GM19025 (cell line): ENCODE results near the gene SRGAP1.
"Not testable (repeated sequence)": the region's sequence is repeated elsewhere in the genome, so short reads cannot be mapped to it uniquely, and the experiment has no call there.

Experiments
- ATAC-seq: cut with Tn5 transposase; IDR thresholded peaks from one replicate; pipeline ENCODE4 v1.9.1; 2021; ENCODE audit warnings: mild to moderate bottlenecking, low read depth, moderate library complexity; ENCODE audit not compliant: unreplicated experiment

SRGAP1 gene

DNA sequence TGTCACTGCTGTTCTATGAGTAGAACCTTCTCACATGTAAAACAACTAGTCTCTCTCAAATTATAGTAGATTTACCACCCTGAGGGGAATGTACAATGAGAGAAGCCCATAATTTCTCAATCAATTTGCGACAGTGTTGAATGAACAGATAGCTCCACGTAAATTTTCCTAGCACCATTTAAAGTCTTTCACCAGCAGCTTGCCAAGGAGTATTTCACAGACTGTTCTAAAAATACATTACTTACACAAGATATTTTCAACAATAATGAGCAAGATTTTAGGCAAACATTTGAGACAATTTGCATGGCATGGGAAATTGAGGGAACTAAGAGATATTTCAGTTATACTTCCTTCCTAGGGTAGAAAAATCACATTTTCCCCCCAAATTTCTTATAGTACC is 226.0 kb downstream of the SRGAP1 start:
- ATAC-seq, result no peak

DNA sequence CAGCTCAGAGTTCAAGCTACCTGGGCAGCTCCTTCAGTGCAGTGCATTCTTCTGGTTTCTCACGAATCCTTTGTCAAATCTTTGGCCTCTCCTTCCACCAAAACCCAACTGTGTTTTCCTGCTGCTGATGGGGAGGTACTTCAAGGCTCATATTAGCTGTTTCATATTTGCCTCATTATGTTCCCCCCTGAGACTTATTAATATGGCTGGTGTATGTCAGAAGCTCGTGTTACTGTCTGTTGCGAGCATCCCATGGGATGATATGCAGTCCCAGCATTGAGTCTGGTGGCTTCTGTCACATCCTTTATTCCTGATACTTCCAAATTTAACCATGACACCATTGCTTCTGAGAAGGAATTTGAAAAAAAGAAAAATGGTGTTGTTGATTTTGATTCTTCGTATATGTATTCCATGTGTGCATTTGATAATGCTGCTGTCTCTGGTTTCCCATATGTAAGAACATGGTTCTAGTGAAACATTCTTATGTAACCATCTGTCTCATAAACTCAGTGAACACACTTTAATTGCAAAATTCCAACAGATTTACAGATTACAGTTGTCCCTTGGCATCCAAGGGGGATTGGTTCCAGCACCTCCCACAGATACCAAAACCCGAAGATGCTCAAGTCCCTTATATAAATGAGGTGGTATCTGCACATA is 228.5 kb downstream of the SRGAP1 start:
- ATAC-seq, result no peak

DNA sequence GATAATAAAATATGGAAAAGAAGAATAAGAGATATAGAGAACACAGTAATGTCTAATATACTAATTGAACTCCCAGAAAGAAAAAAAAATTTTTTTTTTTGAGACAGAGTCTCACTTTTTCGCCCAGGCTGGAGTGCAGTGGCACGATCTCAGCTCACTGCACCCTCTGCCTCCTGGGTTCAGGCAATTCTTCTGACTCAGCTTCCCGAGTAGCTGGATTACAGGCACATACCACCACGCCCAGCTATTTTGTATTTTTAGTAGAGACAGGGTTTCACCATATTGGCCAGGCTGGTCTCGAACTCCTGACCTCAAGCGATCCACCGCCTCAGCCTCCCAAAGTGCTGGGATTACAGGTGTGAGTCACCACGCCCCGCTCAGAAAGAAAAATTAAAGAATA is 232.1 kb downstream of the SRGAP1 start:
- not testable (repeated sequence) for ATAC-seq

DNA sequence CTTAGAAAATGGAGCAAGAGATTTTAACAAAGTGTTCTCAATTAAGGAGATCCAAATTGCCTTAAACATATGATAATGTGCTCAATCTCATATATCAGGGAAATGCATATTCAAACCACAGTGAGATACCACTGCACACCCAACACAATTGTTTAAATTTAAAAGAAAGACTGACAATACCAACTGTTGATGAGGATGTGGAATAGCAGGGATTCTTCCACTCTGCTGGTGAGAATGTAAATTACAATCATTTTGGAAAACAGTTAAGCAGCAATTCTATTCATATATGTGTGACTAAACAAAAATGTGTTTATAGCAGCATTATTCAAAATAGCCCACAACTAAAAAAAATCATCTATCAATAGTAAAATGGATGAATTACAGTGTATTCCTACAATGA is 233.4 kb downstream of the SRGAP1 start:
- no peak for ATAC-seq

DNA sequence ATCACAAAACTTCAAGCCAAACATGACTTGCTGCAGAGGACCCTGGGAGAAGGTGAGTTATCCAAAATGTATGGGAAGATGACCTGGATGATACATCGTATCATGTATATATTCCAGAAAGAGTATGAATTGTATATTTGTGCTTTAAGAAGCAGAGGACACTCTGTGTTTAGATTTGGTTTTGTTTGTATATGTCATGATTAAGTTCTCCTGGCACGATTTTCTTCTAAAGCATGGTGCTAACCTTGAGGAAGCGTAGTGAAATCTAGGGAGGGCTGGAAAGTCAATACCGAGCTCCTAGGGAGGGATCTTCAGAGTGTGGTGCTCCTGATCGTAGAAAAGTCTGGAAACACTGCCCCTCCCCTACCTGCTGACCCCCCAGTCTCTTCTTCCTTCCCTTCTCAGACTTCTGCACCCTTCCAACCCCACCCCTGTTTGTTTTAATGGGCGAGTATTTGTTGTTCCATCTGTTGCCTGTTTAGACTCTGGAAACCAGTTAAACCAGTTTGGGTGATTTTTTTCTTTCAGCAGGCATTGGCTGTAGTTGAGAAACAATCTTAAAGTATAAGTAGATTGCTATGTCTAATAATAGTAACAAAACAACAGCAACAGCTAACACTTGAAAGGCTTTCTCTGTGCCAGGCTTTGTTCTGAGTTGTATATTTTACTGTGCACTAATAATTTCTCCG is 236.0 kb downstream of the SRGAP1 start:
- no peak for ATAC-seq

DNA sequence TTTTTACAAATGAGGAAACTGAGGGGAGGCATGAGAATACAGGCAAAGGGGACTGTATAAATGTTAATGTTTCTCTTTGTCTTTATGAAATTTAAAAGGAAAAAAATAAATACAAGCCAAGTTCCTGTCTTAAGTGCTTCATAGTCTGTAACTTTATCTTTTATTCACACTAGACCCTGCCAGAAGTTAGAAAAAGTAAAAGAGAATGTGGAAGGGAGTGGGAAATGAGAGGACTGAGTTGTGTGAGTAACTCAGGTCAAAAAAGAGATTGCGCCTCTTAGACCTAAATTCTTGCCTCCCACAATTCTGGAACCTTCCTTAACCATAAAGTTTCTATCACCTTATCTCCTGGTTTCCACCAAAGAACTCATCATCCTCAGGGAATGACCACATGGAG is 236.5 kb downstream of the SRGAP1 start:
- ATAC-seq, result no peak

DNA sequence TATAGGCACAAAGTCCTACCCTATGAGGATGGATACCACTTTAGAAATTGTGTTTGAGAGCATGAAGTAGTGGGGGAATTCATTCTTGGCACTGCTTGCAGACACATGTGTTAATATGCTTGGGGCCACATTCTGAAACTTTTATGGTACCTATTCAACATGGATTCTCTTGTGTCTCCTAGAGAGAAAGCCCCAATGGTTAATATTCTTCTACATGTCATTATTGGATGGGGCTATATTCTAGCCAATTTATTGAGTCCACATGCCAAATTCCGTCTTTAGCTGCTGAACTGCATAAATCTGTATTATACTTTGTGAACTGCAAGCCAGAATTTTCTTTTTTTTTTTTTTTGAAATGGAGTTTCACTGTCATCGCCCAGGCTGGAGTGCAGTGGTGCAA is 237.6 kb downstream of the SRGAP1 start:
- no peak for ATAC-seq

DNA sequence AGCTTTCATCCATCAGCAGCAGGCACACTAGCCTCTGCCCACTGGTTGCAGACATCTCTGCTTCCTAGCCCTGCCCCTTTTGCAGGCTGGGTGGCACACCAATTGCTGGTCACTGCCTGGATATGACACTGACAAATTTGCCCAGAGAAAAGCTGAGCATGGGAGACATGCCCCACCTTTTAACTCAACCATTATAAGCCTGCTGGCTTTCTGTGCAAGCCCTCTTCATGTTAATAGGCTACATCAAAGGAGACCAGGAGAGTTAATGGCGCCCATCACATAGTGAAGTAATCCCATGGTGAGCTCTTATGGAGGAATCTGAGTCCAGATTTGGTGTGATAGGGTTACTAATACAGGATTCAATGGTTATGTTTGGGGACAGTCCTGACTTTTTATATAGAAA is 238.4 kb downstream of the SRGAP1 start:
- ATAC-seq, result no peak

DNA sequence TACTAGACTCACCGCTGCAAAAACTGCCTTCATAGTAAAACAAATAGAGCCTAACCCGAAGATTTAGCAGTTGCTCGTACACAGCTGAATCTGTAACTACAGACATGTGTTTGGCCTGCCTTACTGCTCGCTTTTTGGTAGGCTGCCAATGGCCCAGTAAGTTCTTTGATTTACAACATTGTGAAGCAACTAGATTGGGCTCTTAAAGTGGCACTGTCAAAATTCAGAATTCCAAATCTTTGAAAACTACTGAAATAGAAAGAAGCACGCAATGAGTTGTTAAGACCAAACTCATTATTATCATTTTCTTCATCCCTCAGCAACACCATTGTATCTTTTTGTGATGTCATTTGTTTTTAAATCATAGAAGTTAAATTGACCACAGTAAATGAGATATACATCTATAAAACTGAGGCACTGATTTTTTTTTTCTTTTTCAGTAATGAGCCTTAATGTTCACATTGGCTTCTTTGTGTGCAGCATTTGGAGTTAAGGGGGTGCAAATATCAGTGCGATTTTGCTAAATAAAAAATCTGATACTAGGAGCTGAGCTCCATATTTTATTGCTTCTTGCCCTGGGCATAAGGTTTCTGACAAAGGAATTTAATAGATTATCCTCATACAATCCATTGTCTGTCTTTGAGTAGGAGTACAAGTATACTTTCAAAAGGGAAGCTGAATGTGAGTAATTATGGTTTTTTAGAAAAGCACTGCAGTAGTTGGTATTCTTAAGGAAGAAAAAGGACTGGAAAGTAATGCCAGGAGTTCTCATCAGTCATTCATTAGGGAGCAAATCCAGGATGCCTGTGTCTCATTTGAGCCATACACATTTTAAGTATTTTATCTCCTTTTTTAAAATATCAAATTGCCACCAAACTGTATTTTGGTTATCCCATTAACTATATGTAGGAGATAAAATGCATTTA is 239.0 kb downstream of the SRGAP1 start:
- ATAC-seq, result no peak

DNA sequence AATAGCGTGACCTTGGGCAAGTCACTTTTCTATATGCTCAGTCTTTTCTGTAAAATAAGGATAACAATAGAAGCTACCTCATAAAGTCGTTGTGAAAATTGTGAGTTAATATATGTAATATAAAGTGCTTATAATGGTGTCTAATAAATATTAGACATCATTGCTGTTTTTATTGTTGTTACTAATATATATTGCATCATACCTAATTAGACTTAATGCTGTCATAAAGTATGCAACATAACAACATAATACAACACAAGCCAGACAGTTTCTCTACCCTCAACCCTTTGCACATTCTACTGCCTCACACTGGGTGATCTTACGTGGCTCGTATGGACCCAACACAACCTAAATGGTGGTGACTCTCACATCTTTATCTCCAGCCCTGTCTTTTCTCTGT is 240.7 kb downstream of the SRGAP1 start:
- ATAC-seq, result no peak

DNA sequence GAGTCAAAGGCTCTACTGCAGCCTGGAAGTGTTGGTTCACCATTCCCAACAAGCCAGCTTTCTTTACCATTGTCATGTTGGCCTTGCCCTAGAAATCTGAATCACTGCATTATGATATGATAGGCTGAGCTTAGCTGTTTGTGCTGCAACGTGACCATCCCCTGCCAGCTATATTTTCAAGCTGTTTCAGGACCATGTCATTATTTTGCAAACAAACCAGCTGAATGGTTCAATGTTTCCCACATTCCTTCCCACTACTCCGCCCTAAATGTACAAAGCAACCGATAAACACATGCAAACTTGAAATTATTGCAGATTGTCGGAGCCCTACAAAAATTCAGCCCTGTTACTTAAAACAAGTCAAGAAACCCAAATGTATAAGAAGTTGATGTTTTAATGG is 241.5 kb downstream of the SRGAP1 start:
- ATAC-seq, result no peak

DNA sequence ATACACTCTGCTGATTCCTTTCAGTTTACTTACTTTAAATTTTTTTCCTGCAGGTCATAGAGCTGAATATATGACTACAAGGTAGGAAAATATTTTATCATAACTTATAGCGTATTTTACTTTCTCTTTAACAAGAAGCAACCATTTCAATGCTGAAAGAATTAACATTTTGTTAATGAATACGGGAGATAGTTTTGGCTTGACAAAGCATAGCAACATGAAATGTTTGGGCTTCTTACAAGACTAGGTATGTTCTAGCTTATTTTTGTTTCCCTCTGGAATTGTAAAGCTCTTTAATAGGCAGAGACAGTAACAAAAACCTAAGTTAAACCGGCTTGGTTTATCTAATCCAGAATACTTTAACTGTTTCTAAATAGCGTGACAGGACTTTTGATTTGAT is 242.4 kb downstream of the SRGAP1 start:
- ATAC-seq, result no peak

DNA sequence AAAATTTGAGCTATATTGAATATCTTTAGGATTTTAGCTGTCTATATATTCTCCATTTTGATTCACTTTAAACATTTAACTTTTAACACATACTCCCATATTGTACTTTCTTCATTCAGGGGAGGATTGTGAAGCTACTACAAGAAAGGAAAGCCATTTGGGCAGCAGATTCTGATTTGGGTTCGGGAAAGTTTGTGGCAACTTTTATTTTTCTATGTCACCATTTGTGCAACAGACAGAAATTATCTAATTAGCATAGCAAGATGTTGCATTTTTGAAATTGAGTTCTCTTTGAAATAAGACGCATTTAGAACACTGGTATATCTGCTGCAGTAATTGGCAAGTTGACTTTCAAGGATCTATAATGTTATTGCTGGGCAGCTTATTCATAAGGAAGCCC is 243.3 kb downstream of the SRGAP1 start:
- ATAC-seq, result no peak

DNA sequence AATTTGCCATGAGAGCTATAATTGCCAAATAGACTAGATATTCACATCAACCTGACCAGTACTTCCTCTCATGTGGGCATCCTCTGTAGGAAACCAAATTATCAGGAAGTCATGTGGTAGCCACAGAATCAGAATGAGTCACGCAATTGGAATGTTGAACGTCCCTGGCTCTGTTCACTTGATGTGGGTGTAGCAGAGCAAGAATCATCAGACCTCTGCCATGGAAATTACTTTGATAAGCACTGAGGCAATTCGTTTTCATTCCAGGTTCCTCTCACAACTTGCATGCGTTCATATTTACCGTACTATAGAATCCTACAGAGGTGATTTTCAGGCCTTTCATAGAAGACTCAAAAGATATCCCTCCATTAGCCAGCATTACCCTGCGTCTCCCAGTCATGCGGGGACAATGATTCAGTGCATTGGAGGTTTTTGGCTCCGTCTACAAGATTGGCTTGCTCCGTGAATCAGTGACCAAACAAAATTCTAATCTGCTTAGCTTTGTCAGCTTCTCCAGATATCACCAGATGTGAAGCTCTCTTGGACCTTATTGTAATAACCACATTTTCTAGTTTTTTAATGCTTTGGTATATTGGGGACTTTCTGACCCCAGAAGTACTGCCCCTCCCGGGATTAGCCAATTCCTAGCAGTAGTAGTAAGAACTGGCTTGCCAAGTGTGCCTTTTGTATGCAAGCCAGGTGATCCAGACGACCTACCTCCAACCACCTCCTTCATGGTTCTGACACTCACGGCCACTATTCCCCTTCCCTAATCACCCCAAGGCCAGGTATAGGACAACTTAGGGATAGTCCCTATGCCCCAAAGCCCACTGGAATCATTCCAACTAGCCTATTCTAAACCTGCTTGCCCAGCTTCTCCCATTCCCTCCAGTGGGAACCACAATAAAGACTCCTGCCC is 244.2 kb downstream of the SRGAP1 start:
- ATAC-seq, result no peak

DNA sequence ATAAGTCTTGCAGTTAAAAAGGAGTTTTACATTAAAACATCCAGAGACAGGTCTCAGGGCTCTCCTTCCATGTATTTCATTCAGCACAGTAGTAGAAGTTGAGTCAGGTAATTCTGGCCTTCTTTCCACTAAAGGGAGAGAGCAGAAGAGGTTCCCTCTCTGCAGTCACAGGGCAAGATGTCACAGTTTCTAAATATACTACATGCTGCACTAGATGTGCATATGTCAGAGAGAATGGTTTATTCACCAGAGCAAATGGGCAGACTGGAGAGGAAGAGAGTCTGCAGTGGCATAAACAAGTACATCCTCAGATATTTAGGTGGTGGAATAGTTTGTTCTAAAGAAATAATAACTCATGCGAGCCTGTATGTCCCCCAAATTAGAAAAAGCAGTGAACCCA is 245.5 kb downstream of the SRGAP1 start:
- ATAC-seq, result no peak

DNA sequence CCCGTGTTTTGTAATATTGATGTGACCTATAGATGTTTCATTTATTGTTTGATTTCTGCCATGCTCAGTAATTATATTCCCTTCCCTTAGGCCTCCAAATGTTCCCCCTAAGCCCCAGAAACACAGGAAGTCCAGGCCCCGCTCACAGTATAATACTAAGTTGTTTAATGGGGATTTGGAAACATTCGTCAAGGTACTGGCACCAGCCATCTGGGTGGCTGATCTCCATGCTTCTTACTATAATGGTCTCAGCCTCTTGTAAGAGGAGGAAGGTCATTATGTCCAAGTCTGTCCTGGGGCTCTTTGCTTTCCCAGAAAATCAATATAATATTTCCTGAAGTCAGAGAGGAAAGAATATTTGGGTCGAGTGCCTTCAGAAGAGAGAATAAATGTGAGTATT is 246.7 kb downstream of the SRGAP1 start:
- ATAC-seq, result no peak

DNA sequence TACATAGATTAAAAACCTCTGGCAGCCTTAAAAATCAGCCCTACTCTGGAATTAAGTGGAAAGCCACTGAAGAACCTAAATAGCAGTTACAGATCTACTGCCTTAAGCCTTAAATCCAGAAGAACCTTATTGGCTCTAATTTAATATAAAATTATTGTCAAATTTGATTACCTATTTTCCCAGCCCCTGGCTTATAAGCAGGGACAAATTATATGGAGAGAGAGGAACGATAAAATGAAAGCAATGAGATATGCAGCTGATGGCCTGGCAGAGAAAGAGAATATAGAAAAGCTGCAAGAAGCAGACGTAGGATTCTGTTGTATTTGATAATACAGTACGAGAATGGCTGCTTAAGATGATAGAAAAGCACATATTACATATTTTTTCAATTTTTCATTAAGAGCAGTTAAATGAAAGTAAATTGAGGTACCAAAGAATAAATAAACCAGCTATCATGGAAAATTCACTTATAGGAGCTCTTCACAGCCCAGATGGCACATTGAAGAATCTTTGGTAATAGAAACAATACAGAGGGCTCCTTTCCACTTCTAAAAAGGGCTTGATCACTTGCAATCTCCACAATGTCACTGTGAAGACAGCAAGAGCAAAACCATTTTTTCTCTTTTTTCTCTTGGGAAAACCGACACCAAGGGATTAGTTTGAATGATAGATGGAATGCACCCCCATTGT is 248.2 kb downstream of the SRGAP1 start:
- ATAC-seq, result no peak

DNA sequence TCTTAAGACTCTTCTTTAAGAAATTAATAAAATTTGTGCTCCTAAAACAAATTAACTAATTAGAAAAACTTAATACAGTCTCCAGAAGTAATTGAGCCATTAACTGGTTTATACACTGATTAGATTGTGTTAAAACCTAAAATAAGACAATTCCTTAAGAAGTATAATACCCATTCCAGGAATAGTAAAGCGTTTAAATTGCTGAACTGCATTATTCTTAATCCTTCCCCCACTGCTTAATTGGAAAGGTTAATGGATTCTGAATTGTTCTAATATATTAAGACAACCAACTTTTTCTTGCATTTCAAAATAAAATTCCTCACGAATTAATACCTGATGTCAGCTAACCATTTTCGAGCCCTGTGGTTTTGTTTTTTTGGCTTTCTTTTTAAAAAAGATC is 249.2 kb downstream of the SRGAP1 start:
- ATAC-seq, result no peak

DNA sequence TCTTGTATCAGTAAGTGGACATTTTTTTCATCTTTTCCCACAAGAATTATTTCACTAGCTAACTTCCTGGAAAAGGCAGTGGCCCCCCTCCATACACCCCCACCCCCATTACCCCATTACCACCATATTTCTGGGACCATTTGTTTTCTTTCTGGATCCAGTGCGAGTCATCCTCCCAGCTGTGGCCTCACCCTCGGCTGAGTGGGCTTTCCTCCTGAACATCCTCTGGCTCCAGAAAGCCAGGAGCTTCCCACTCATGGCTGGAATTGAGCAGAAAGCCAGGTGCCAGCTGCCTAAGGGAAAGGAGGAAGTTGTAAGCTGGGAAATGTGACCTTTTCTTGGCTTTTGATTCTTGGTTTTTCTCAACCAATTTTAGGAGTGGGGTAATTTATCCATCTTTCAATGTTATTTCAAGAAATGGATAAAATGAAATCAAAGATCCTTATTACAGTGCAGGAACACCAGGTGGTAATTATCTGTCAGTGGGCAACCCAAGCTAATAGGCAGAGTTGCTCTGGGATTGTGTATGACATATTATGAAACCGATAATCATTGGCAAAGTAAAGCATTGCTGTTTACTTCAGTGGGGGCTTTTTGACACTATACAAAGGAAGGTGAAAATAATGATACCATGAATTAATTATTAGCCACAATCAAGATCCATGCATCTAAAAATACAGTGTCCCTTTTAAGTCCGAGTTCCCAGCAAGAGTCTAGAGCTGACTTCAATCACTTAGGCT is 253.0 kb downstream of the SRGAP1 start:
- no peak for ATAC-seq
